ENCODE results near the gene WDHD1. TPM values are rescaled to one million over a fixed set of nuclear protein-coding genes. Genes with fewer than 3 reads are reported as not detected.
"Not testable (repeated sequence)": the region's sequence is repeated elsewhere in the genome, so short reads cannot be mapped to it uniquely, and the experiment has no call there.

The WDHD1 gene
- total RNA-seq, 2 experiments from 2014 or later: 36.2 to 36.9 TPM

DNA sequence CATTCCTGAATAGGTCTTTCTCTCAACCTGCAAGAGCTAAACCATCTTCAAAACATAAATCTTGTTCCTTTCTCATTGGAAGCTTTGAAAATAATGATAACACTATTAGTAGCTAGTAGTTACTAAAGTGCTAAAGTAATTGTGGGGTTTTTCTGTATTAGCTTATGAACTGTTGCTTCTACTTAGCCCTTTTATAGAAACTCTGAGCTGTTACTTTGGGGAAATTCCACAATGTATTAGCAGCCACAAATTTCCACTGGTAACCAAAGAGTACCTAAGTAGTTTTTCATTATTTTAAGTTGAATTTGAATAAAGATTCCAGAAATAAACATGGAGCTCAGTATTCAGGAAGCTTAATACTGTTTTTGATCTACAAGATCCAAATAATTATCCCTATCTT is 18.2 kb upstream of the WDHD1 start:
- no peaks in the 10 kb centered on the region for H3K27me3 Mint-ChIP-seq
- peaks cover 24% of the 10 kb centered on the region for H3K36me3 Mint-ChIP-seq (ENCODE audit: low read depth)
- CTCF ChIA-PET: interaction anchor here (1.8 kb wide), 1 partner anchor 18 kb away, joined by 7 read pairs; the partner anchor contains the start of genes SOCS4 and WDHD1
- POLR2A ChIA-PET: interaction anchor here (1.3 to 5.5 kb wide), 2 partner anchors 10 to 18 kb away, joined by 4 to 39 read pairs; partner anchors contain the start of genes SOCS4 and WDHD1
- no peak overlapping the region for H3K27ac Mint-ChIP-seq
- no peaks in the 10 kb centered on the region for H3K9me3 Mint-ChIP-seq
- no peak for DNase-seq
- no peaks in the 10 kb centered on the region for H3K4me1 Mint-ChIP-seq
- H3K4me3 Mint-ChIP-seq: no peak overlapping the region

DNA sequence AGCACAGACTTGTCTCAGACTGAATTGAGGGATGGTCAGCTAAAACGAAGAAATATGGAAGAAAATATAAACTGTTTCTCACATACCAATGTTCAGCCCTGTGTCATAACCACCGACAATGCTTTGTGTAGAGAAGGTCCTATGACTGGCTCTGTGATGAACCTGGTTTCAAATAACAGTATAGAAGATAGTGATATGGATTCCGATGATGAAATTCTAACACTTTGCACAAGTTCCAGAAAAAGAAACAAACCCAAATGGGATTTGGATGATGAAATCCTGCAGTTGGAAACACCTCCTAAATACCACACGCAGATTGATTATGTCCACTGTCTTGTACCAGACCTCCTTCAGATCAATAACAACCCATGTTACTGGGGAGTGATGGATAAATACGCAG is 16.6 kb upstream of the WDHD1 start:
- H3K9me3 Mint-ChIP-seq: no peaks in the 10 kb centered on the region
- H3K4me3 Mint-ChIP-seq: no peak overlapping the region
- no peaks in the 10 kb centered on the region for H3K27me3 Mint-ChIP-seq
- no peaks in the 10 kb centered on the region for H3K4me1 Mint-ChIP-seq
- DNase-seq: no peak
- peaks cover 39% of the 10 kb centered on the region for H3K36me3 Mint-ChIP-seq (ENCODE audit: low read depth)
- ChIA-PET CTCF (interaction anchor here (1.7 kb wide), 1 partner anchor 17 kb away, joined by 4 read pairs; the partner anchor contains the start of genes SOCS4 and WDHD1), POLR2A (interaction anchor here (2.2 kb wide), 1 partner anchor 17 kb away, joined by 6 read pairs; the partner anchor contains the start of genes SOCS4 and WDHD1)
- H3K27ac Mint-ChIP-seq: no peak overlapping the region

GRCh38 chr14:55038708-55039107 is 11.8 kb upstream of the WDHD1 start:
- H3K9me3 Mint-ChIP-seq: peaks cover 4% of the 10 kb centered on the region
- DNase-seq: no peak
- H3K36me3 Mint-ChIP-seq (ENCODE audit: low read depth): peaks cover 55% of the 10 kb centered on the region
- ChIA-PET CTCF (no interaction called here), POLR2A (interaction anchor here (2.5 to 3.4 kb wide), 2 partner anchors 12 to 13 kb away, joined by 9 to 20 read pairs; partner anchors contain the start of genes MAPK1IP1L, SOCS4 and WDHD1)
- no peaks in the 10 kb centered on the region for H3K4me1 Mint-ChIP-seq
- no peak overlapping the region for H3K4me3 Mint-ChIP-seq
- H3K27me3 Mint-ChIP-seq: no peaks in the 10 kb centered on the region
- no peak overlapping the region for H3K27ac Mint-ChIP-seq

GRCh38 chr14:55037995-55038394 is 11.1 kb upstream of the WDHD1 start:
- H3K27me3 Mint-ChIP-seq, H3K27ac Mint-ChIP-seq, CTCF ChIA-PET, H3K4me1 Mint-ChIP-seq, H3K4me3 Mint-ChIP-seq, H3K9me3 Mint-ChIP-seq, DNase-seq: not testable (repeated sequence)
- H3K36me3 Mint-ChIP-seq (ENCODE audit: low read depth): peaks cover 48% of the 10 kb centered on the region
- POLR2A ChIA-PET: interaction anchor here (2.5 to 3.4 kb wide), 2 partner anchors 11 to 14 kb away, joined by 9 to 20 read pairs; partner anchors contain the start of genes MAPK1IP1L, SOCS4 and WDHD1

DNA sequence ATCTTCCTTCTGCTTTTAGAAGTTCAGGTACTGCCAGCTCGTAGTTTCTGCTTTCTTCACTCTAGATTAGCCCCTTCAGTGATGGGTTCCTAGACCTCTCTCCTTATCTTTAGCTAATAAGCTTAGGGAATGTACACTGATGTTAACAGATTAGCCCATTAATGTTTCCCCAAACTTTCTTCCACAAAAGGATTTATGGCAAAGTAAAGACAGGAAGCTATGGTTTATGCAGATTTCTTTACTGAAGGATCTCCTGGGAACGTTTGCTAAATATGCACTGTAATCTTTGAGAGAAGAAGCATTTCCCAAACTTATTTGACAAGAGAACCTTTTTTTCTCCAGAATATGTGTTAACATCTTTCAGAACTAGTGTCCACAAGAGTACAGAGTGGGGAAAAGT is 4.3 kb upstream of the WDHD1 start:
- Mint-ChIP-seq H3K4me3 (no peak overlapping the region), H3K27me3 (no peaks in the 10 kb centered on the region), H3K4me1 (peaks cover 35% of the 10 kb centered on the region), H3K9me3 (no peaks in the 10 kb centered on the region), H3K27ac (no peak overlapping the region), H3K36me3 (ENCODE audit: low read depth) (peaks cover 34% of the 10 kb centered on the region)
- ChIA-PET POLR2A (interaction anchor here (0.7 to 6.4 kb wide), 4 partner anchors 22 to 160 kb away, joined by 3 to 153 read pairs (median 4); partner anchors contain the start of genes DLGAP5 and MAPK1IP1L), CTCF (interaction anchor here (1.1 to 2.5 kb wide), 3 partner anchors 20 to 130 kb away, joined by 3 to 15 read pairs (median 4); partner anchors contain the start of genes GCH1 and MAPK1IP1L)
- DNase-seq: no peak

- peak overlapping the region; percentile 38 for H3K27ac Mint-ChIP-seq
- no peaks in the 10 kb centered on the region for H3K9me3 Mint-ChIP-seq
- no peaks in the 10 kb centered on the region for H3K27me3 Mint-ChIP-seq
- H3K4me3 Mint-ChIP-seq: peak overlapping the region; percentile 88
- H3K4me1 Mint-ChIP-seq: peaks cover 49% of the 10 kb centered on the region
- CTCF ChIA-PET: interaction anchor here (0.6 to 3.0 kb wide), 3 partner anchors 17 to 23 kb away, joined by 3 to 41 read pairs (median 7); partner anchors contain the start of gene MAPK1IP1L
- peaks cover 27% of the 10 kb centered on the region for H3K36me3 Mint-ChIP-seq (ENCODE audit: low read depth)
- POLR2A ChIA-PET: interaction anchor here (0.7 to 6.4 kb wide), 3 partner anchors 19 to 779 kb away, joined by 5 to 153 read pairs (median 39); partner anchors contain the start of gene MAPK1IP1L
- no peak for DNase-seq
Observed at GRCh38 chr14:55028476-55028875, 1.6 kb upstream of the WDHD1 start.

- Mint-ChIP-seq H3K27me3 (no peaks in the 10 kb centered on the region), H3K4me3 (peak overlapping the region; percentile 88), H3K36me3 (ENCODE audit: low read depth) (peaks cover 29% of the 10 kb centered on the region), H3K4me1 (peaks cover 51% of the 10 kb centered on the region), H3K27ac (peak overlapping the region; percentile 88), H3K9me3 (no peaks in the 10 kb centered on the region)
- DNase-seq: no peak
- ChIA-PET POLR2A (interaction anchor here (0.7 to 6.4 kb wide), 5 partner anchors 19 to 779 kb away, joined by 3 to 153 read pairs (median 7); partner anchors contain the start of gene MAPK1IP1L), CTCF (interaction anchor here (0.6 to 3.0 kb wide), 3 partner anchors 17 to 23 kb away, joined by 3 to 41 read pairs (median 7); partner anchors contain the start of gene MAPK1IP1L)
Observed at GRCh38 chr14:55028066-55028465, 1.2 kb upstream of the WDHD1 start.

GRCh38 chr14:55026441-55026792 is 482 bp downstream of the WDHD1 start:
- no peak for DNase-seq
- Mint-ChIP-seq H3K27ac (peak overlapping the region; percentile 88), H3K36me3 (ENCODE audit: low read depth) (peaks cover 31% of the 10 kb centered on the region), H3K4me3 (peak overlapping the region; percentile 88), H3K27me3 (no peaks in the 10 kb centered on the region), H3K9me3 (no peaks in the 10 kb centered on the region), H3K4me1 (peaks cover 52% of the 10 kb centered on the region)
- CTCF ChIA-PET: interaction anchor here (0.8 to 3.0 kb wide), 12 partner anchors 9 to 461 kb away, joined by 3 to 41 read pairs (median 4); partner anchors contain the start of genes GCH1 and MAPK1IP1L
- POLR2A ChIA-PET: interaction anchor here (0.7 to 6.4 kb wide), 40 partner anchors 8 to 460 kb away, joined by 3 to 153 read pairs (median 4); partner anchors contain the start of genes DLGAP5, FBXO34, GCH1 and LGALS3

GRCh38 chr14:55025948-55026347 is 951 bp downstream of the WDHD1 start:
- CTCF ChIA-PET: interaction anchor here (1.6 to 3.0 kb wide), 3 partner anchors 10 to 123 kb away, joined by 7 to 41 read pairs (median 12); partner anchors contain the start of genes GCH1 and MAPK1IP1L
- POLR2A ChIA-PET: interaction anchor here (0.7 to 6.4 kb wide), 13 partner anchors 10 to 165 kb away, joined by 3 to 153 read pairs (median 13); partner anchors contain the start of genes DLGAP5, GCH1, LGALS3 and MAPK1IP1L
- H3K4me3 Mint-ChIP-seq: peak overlapping the region; percentile 88
- H3K9me3 Mint-ChIP-seq: no peaks in the 10 kb centered on the region
- DNase-seq: no peak
- H3K4me1 Mint-ChIP-seq: peaks cover 51% of the 10 kb centered on the region
- peaks cover 30% of the 10 kb centered on the region for H3K36me3 Mint-ChIP-seq (ENCODE audit: low read depth)
- no peaks in the 10 kb centered on the region for H3K27me3 Mint-ChIP-seq
- peak overlapping the region; percentile 88 for H3K27ac Mint-ChIP-seq

DNA sequence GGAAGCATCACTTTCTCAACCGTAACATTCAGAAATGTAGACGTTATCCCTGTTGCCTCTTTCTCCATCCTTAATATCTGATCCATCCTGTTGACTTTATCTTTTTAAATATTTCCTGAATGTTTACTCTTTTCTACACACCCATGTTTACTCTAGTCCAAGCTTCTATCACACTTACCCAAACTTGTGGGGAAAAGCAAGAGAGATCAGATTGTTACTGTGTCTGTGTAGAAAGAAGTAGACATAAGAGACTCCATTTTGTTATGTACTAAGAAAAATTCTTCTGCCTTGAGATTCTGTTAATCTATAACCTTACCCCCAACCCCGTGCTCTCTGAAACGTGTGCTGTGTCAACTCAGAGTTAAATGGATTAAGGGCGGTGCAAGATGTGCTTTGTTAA is 2.5 kb downstream of the WDHD1 start:
- not testable (repeated sequence) for DNase-seq, H3K27me3 Mint-ChIP-seq, H3K4me3 Mint-ChIP-seq, H3K27ac Mint-ChIP-seq, H3K9me3 Mint-ChIP-seq
- Mint-ChIP-seq H3K36me3 (ENCODE audit: low read depth) (peaks cover 38% of the 10 kb centered on the region), H3K4me1 (peaks cover 49% of the 10 kb centered on the region)
- CTCF ChIA-PET: interaction anchor here (0.9 kb wide), 1 partner anchor 58 kb away, joined by 3 read pairs; no protein-coding TSS in a partner anchor
- POLR2A ChIA-PET: interaction anchor here (2.3 kb wide), 1 partner anchor 27 kb away, joined by 8 read pairs; the partner anchor contains the start of gene MAPK1IP1L

- Mint-ChIP-seq H3K27me3 (no peaks in the 10 kb centered on the region), H3K4me3 (no peak overlapping the region), H3K9me3 (no peaks in the 10 kb centered on the region), H3K36me3 (ENCODE audit: low read depth) (peaks cover 47% of the 10 kb centered on the region), H3K27ac (no peak overlapping the region), H3K4me1 (peaks cover 22% of the 10 kb centered on the region)
- POLR2A ChIA-PET: no interaction called here
- DNase-seq: no peak
- CTCF ChIA-PET: no interaction called here
Observed at GRCh38 chr14:55019968-55020554, 6.8 kb downstream of the WDHD1 start.

DNA sequence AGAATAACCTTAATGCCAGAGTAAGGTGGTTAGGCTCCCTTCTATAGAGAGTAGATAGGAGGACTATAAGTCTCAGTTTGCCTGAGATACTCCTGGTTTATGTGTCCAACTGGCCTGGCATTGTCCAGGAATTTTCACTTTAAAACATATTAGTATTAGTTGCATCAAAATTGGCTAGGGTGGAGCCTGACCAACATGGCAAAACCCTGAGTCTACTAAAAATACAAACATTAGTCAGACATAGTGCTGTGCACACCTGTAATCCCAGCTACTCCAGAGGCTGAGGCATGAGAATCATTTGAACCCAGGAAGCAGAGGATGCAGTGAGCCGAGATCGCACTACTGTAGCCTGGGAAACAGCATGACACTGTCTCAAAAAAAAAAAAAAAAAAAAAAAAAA is 11.9 kb downstream of the WDHD1 start:
- no peak overlapping the region for H3K27ac Mint-ChIP-seq
- CTCF ChIA-PET: interaction anchor here (2.2 kb wide), 1 partner anchor 12 kb away, joined by 7 read pairs; the partner anchor contains the start of genes SOCS4 and WDHD1
- peaks cover 51% of the 10 kb centered on the region for H3K36me3 Mint-ChIP-seq (ENCODE audit: low read depth)
- DNase-seq: no peak
- POLR2A ChIA-PET: interaction anchor here (0.6 to 4.0 kb wide), 3 partner anchors 12 to 521 kb away, joined by 3 to 19 read pairs (median 4); partner anchors contain the start of genes SOCS4 and WDHD1
- H3K4me1 Mint-ChIP-seq: peaks cover 4% of the 10 kb centered on the region
- H3K27me3 Mint-ChIP-seq: no peaks in the 10 kb centered on the region
- no peak overlapping the region for H3K4me3 Mint-ChIP-seq
- no peaks in the 10 kb centered on the region for H3K9me3 Mint-ChIP-seq

DNA sequence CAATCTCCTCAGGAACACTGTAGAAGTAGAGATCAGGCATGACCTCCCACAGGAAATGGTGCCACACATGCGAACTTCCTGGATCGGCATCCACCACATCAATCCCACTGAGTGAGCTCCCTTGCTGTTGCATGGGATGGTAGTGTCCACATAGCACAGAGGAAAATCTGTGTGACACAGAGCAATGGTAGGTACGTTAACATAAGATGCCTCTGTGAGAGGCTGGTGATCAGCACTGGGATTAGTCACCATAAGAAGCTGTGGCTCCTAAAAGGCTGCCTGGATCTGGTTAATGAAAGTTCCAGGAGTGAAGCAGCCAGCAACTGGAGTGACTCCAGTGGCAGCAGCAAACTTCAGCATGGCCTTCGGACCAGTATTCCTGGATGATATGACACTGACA is 21.8 kb downstream of the WDHD1 start:
- Mint-ChIP-seq H3K36me3 (ENCODE audit: low read depth) (peaks cover 54% of the 10 kb centered on the region), H3K27ac (no peak overlapping the region), H3K27me3 (no peaks in the 10 kb centered on the region), H3K4me3 (no peak overlapping the region), H3K9me3 (no peaks in the 10 kb centered on the region), H3K4me1 (peaks cover 6% of the 10 kb centered on the region)
- ChIA-PET CTCF (no interaction called here), POLR2A (interaction anchor here (1.4 kb wide), 1 partner anchor 22 kb away, joined by 6 read pairs; the partner anchor contains the start of genes SOCS4 and WDHD1)
- no peak for DNase-seq
